Hepatocyte (in vitro differentiated cells): Measurements from ENCODE around the gene GDA.

Source experiments
- EZH2 ChIP-seq: fragments of 200-600 bp; sonication (generic); IDR thresholded peaks from 2 replicates; pipeline ENCODE4 v1.6.1; 2016; ENCODE audit warnings: antibody characterized with exemption, mild to moderate bottlenecking, borderline replicate concordance
- EZH2phosphoT487 ChIP-seq: fragments of 200-600 bp; sonication (generic); IDR thresholded peaks from one replicate; pipeline ENCODE4 v1.6.1; 2018; ENCODE audit warnings: antibody characterized with exemption, mild to moderate bottlenecking, low read depth, moderate library complexity; ENCODE audit not compliant: unreplicated experiment, severe bottlenecking
- TF ChIP-seq, protein P1 (sequence below): fragments of 200-600 bp; sonication (generic); IDR thresholded peaks from 2 replicates; pipeline ENCODE4 v1.5.1; 2016; ENCODE audit warnings: antibody characterized with exemption, mild to moderate bottlenecking; ENCODE audit not compliant: poor library complexity

DNA sequence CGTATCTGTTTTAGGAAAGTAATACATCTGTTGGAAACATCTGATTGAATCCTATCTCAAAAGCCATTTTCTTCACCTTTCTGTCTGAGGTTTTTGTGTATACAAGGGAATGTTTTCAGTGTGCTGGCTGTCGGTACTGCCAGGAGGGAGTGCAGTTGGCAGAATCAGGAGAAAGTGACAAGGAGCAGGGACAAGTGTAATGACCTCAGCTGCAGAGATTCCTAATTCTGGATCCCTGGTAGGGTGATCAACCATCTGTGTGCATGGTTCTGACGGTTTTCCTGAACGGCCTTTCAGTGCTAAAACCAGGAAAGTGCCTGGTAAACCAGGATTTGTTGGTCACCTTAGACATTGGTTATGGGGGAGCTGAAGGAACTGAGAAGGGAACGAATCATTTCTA lies 1.6 kb upstream of the GDA start:
- TF ChIP-seq, protein P1, sequence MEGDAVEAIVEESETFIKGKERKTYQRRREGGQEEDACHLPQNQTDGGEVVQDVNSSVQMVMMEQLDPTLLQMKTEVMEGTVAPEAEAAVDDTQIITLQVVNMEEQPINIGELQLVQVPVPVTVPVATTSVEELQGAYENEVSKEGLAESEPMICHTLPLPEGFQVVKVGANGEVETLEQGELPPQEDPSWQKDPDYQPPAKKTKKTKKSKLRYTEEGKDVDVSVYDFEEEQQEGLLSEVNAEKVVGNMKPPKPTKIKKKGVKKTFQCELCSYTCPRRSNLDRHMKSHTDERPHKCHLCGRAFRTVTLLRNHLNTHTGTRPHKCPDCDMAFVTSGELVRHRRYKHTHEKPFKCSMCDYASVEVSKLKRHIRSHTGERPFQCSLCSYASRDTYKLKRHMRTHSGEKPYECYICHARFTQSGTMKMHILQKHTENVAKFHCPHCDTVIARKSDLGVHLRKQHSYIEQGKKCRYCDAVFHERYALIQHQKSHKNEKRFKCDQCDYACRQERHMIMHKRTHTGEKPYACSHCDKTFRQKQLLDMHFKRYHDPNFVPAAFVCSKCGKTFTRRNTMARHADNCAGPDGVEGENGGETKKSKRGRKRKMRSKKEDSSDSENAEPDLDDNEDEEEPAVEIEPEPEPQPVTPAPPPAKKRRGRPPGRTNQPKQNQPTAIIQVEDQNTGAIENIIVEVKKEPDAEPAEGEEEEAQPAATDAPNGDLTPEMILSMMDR = no peak
- TF ChIP-seq EZH2 (no peak), EZH2phosphoT487 (no peak)
